Gastrocnemius medialis (tissue), 4 donors: ENCODE results near the gene ZMYND8. TPM values are rescaled to one million over a fixed set of nuclear protein-coding genes. Genes with fewer than 3 reads are reported as not detected.
"Not testable (repeated sequence)": the region's sequence is repeated elsewhere in the genome, so short reads cannot be mapped to it uniquely, and the experiment has no call there.

Source experiments
- ATAC-seq, 2 donors: fragments of 150-250 bp; one replicate each; pipeline ENCODE4 v1.9.1; 2016
- DNase-seq, 2 donors: peaks; one replicate each; pipeline ENCODE4 v3.0.0-alpha.2; 2019
- H3K27ac ChIP-seq, 4 donors: fragments of 200-600 bp; sonication (generic); 1 replicate in 1 of 4; 2 replicates in 3 of 4; pipeline ENCODE4 v1.5.1; 2016 to 2018; ENCODE audit warnings: mild to moderate bottlenecking in 2 of 4, moderate library complexity in 1 of 4
- H3K27me3 ChIP-seq, 3 donors: fragments of 200-600 bp; sonication (generic) in 2 of 3; 1 replicate in 1 of 3; 2 replicates in 2 of 3; pipeline versions ENCODE4 v1.5.1 to v1.6.0; 2016 to 2019; ENCODE audit warnings: mild to moderate bottlenecking in 1 of 3, moderate library complexity in 1 of 3
- H3K36me3 ChIP-seq, 2 donors: fragments of 200-600 bp; sonication (generic) in 1 of 2; one replicate each; pipeline ENCODE4 v1.5.1; 2017 to 2018
- H3K4me1 ChIP-seq, 2 donors: fragments of 200-600 bp; sonication (generic) in 1 of 2; one replicate each; pipeline ENCODE4 v1.5.1; 2016 to 2017; ENCODE audit warnings: mild to moderate bottlenecking in 2 of 2
- H3K4me3 ChIP-seq, 4 donors: fragments of 200-600 bp; sonication (generic) in 3 of 4; 1 replicate in 1 of 4; 2 replicates in 3 of 4; pipeline ENCODE4 v1.5.1; 2016 to 2019; ENCODE audit warnings: mild to moderate bottlenecking in 2 of 4
- H3K9me3 ChIP-seq, 3 donors: fragments of 200-600 bp; sonication (generic) in 2 of 3; 1 replicate in 1 of 3; 2 replicates in 2 of 3; pipeline ENCODE4 v1.5.1; 2016 to 2019
- POLR2A ChIP-seq, 2 donors: fragments of 450-650 bp; IDR thresholded peaks; one replicate each; pipeline ENCODE4 v1.6.1; 2017; ENCODE audit warnings: antibody characterized with exemption in 2 of 2, mild to moderate bottlenecking in 2 of 2, moderate library complexity in 2 of 2
- in situ Hi-C, 4 donors: fragments of 200-750 bp; cut with MboI; loops; one replicate each; pipeline versions ENCODE4 v1.15.0 to v1.8.0; 2017; ENCODE audit warnings: low sequenced_read_pairs in 4 of 4
- intact Hi-C: fragments of 100-400 bp; cut with DNase I; formaldehyde crosslinking; loops from one replicate; pipeline ENCODE4 v1.15.1; 2023; ENCODE audit warnings: low total_unique reads
- total RNA-seq, 4 donors: library from RNA; depleted of rRNA; stranded (reverse); fragments of >200 nt; gene quantifications; one replicate each; pipeline versions ENCODE4 v1.1.0 to v1.2.3, GENCODE V29; 2016
- TF ChIP-seq, protein P1 (sequence below), 5 experiments: fragments of 450-650 bp in 3 of 5; fragments of 200-600 bp in 2 of 5; sonication (generic) in 2 of 5; IDR thresholded peaks in 4 of 5; conservative IDR thresholded peaks in 1 of 5; 1 replicate in 4 of 5; 2 replicates in 1 of 5; pipeline ENCODE4 v1.5.1; 2016 to 2019; ENCODE audit warnings: antibody characterized with exemption in 5 of 5, mild to moderate bottlenecking in 3 of 5, moderate library complexity in 3 of 5

Gene ZMYND8
- total RNA-seq, 4 donors from 2014 or later = 15.1 to 32.2 (median 19.7) TPM

DNA sequence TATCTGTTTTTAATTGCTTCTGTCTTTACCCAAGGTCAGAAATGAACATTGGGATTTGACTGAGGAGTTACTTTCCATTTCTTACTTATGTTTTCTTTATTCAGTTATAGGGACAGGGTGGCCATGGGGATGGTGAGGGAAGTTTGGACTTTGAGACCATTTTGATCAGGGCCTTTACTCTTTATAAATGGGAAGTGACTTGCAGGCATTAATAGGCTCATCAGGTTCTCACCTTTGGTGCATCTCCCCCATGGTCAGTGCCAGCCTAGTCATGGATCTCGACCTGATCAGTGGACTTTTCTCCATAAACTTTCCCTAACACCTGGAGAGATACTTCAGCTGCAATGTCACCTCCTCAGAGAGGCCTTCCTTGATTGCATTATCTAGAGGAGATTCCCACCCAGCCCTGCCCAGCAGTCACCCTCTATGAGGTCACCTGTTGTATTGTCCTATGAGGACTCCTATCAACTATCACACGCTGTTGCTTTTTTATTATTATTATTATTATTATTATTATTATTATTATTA, 16.8 kb upstream of the ZMYND8 start:
- in situ Hi-C loops = no loop called here
- intact Hi-C loops = no loop called here
- H3K27ac ChIP-seq = no peak overlapping the region

DNA sequence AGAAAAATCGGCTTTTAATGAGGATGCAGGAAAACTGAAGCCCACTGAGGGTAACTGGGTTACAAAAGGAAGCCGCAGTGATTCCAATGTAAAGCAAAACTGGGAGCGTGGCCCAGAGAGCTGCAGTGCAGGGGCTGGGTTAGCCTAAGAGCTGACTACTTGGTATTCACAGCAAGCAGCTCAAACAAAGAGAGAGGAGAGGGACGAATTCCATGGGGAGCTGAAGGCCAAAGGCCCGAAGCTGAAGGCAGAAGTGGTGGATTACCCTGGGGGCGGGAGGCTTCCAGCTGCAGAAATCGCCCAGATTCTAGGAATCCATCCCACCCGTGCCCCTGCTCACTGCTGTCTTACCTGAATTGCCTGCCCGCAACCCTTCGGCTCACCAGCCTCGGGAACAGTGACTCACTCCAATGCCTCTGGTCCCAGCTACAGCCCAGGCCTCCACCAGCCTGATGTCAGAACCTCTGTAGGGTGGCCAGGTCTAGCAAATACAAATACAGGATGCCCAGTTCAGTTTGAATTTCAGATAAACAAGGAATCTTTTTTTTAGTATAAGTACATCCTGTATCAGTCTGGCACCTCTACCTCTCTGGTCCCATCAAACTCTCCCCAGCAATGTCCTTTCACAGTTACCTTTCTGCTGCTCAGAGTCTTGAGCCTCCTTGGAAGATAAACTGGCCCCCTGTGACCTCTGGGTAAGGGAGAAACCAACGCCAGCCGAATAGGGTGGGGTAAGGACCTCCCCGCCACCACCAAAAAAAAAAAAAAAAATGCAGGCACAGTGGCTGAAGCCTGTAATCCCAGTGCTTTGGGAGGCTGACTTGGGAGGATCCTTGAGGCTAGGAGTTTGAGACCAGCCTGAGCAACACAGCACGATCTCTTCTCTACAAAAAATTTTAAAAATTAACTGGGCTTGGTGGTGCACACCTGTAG, 14.6 kb upstream of the ZMYND8 start:
- DNase-seq (no peak), ATAC-seq (no peak)
- Histone ChIP-seq H3K27me3 (no peaks in the 10 kb centered on the region), H3K27ac (no peak overlapping the region), H3K9me3 (no peaks in the 10 kb centered on the region), H3K36me3 (no peaks in the 10 kb centered on the region), H3K4me1 (no peaks in the 10 kb centered on the region), H3K4me3 (no peak overlapping the region)
- in situ Hi-C loops = no loop called here
- TF ChIP-seq, protein P1, sequence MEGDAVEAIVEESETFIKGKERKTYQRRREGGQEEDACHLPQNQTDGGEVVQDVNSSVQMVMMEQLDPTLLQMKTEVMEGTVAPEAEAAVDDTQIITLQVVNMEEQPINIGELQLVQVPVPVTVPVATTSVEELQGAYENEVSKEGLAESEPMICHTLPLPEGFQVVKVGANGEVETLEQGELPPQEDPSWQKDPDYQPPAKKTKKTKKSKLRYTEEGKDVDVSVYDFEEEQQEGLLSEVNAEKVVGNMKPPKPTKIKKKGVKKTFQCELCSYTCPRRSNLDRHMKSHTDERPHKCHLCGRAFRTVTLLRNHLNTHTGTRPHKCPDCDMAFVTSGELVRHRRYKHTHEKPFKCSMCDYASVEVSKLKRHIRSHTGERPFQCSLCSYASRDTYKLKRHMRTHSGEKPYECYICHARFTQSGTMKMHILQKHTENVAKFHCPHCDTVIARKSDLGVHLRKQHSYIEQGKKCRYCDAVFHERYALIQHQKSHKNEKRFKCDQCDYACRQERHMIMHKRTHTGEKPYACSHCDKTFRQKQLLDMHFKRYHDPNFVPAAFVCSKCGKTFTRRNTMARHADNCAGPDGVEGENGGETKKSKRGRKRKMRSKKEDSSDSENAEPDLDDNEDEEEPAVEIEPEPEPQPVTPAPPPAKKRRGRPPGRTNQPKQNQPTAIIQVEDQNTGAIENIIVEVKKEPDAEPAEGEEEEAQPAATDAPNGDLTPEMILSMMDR (IDR thresholded peaks at IDR 0.05 in 4 of 5, conservative IDR thresholded peaks at IDR 0.05 in 1 of 5) = no peak
- TF ChIP-seq POLR2A (IDR thresholded peaks at IDR 0.05) = no peak
- intact Hi-C loops = no loop called here

More for the DNA sequence above, 16.8 kb upstream of the ZMYND8 start:
- ATAC-seq (no peak), DNase-seq (no peak)
- no peaks in the 10 kb centered on the region for H3K36me3 ChIP-seq
- H3K9me3 ChIP-seq = no peaks in the 10 kb centered on the region
- TF ChIP-seq, protein P1 (IDR thresholded peaks at IDR 0.05 in 4 of 5, conservative IDR thresholded peaks at IDR 0.05 in 1 of 5) = no peak
- no peak for TF ChIP-seq POLR2A (IDR thresholded peaks at IDR 0.05)
- H3K4me3 ChIP-seq = no peak overlapping the region
- no peaks in the 10 kb centered on the region for H3K4me1 ChIP-seq
- H3K27me3 ChIP-seq = no peaks in the 10 kb centered on the region

DNA sequence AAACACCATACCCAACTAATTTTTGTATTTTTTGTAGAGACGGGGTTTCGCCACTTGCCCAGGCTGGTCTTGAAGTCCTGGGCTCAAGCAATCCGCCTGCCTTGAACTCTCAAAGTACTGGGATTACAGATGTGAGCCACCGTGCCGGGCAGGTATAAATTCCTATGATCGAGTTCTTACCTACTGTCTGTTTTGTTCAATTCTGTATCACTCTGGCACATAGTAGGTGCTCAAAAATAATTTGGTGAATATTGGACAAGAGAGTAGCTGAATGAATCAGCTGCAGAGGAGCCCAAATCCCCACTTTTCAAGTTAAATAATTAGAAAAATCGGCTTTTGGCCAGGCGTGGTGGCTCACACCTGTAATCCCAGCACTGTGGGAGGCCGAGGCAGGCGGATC, 13.7 kb upstream of the ZMYND8 start:
- in situ Hi-C loops (no loop called here), intact Hi-C loops (no loop called here)
- ATAC-seq (no peak), DNase-seq (no peak)
- Histone ChIP-seq H3K4me3 (no peak overlapping the region), H3K27ac (no peak overlapping the region), H3K36me3 (no peaks in the 10 kb centered on the region), H3K9me3 (no peaks in the 10 kb centered on the region), H3K27me3 (no peaks in the 10 kb centered on the region), H3K4me1 (no peaks in the 10 kb centered on the region)
- TF ChIP-seq, protein P1 (IDR thresholded peaks at IDR 0.05 in 4 of 5, conservative IDR thresholded peaks at IDR 0.05 in 1 of 5) = no peak
- no peak for TF ChIP-seq POLR2A (IDR thresholded peaks at IDR 0.05)

DNA sequence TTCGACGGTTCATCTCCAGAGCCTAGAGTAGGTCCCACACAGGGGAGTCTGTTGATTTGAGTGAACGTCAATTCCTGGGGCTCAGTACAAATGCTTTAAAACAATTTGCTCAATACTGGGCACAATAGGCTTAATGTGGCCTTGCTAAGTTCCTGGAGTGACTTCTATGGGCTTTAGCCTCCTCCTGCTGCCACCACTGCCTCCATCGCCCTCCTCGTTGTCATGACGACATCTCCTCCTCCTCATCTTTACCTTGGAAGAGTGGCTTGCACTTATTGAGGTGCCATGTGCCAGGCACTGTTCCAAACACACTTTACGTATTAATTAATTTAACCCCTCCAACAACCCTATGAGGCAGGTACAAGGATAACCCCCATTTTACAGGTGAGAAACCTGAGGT, 11.8 kb upstream of the ZMYND8 start:
- intact Hi-C loops = no loop called here
- no peaks in the 10 kb centered on the region for H3K27me3 ChIP-seq
- in situ Hi-C loops = loop anchor here in 1 of 4 donors (10.0 kb wide), 1 partner anchor 54 kb away; no protein-coding TSS in a partner anchor
- no peaks in the 10 kb centered on the region for H3K4me1 ChIP-seq
- H3K36me3 ChIP-seq = no peaks in the 10 kb centered on the region
- ATAC-seq = no peak
- H3K27ac ChIP-seq = no peak overlapping the region
- H3K9me3 ChIP-seq = no peaks in the 10 kb centered on the region
- no peak for DNase-seq
- H3K4me3 ChIP-seq = no peak overlapping the region
- TF ChIP-seq, protein P1 (IDR thresholded peaks at IDR 0.05 in 4 of 5, conservative IDR thresholded peaks at IDR 0.05 in 1 of 5) = no peak
- TF ChIP-seq POLR2A (IDR thresholded peaks at IDR 0.05) = no peak

DNA sequence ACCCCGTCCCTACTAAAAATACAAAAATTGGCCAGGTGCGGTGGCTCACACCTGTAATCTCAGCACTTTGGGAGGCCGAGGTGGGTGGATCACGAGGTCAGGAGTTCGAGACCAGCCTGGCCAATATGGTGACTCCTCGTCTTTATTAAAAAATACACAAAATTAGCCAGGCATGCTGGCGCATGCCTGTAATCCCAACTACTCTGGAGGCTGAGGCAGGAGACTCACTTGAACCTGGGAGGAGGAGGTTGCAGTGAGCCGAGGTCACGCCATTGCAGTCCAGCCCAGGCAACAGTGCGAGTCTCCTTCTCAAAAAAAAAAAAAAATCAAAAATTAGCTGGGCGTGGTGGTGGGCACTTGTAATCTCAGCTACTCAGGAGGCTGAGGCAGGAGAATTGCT, 9.8 kb upstream of the ZMYND8 start:
- intact Hi-C loops, H3K27ac ChIP-seq, H3K9me3 ChIP-seq, DNase-seq, H3K27me3 ChIP-seq, H3K4me3 ChIP-seq, ATAC-seq, H3K36me3 ChIP-seq: not testable (repeated sequence)
- in situ Hi-C loops = loop anchor here in 1 of 4 donors (10.0 kb wide), 1 partner anchor 52 kb away; no protein-coding TSS in a partner anchor
- peaks cover 13% of the 10 kb centered on the region in 2 donors for H3K4me1 ChIP-seq
